Adrenal gland (tissue), 19 donors: ENCODE measurements around the gene TRMT2A. TPM values are rescaled to one million over a fixed set of nuclear protein-coding genes. Genes with fewer than 3 reads are reported as not detected.

Experiments
- DNase-seq, 7 donors: peaks; one replicate each; pipeline ENCODE4 v3.0.0-alpha.2; 2019 to 2020
- H3K27ac ChIP-seq, 5 donors: fragments of 200-600 bp; sonication (generic) in 4 of 5; 1 replicate in 3 of 5; 2 replicates in 2 of 5; pipeline versions ENCODE4 v1.5.1 to v1.8.0; 2016 to 2020; ENCODE audit warnings: mild to moderate bottlenecking in 1 of 5
- H3K27me3 ChIP-seq: fragments of 200-600 bp; 2 replicates; pipeline ENCODE4 v1.8.0; 2021
- H3K36me3 ChIP-seq, 2 donors: fragments of 200-600 bp; replicated peaks in 1 of 2; 1 replicate in 1 of 2; 2 replicates in 1 of 2; pipeline versions ENCODE4 v1.5.1 to v1.8.0; 2018 to 2022
- H3K4me1 ChIP-seq, 2 donors: fragments of 200-600 bp; replicated peaks in 1 of 2; 1 replicate in 1 of 2; 2 replicates in 1 of 2; pipeline versions ENCODE4 v1.5.1 to v1.8.0; 2018 to 2021
- H3K4me3 ChIP-seq, 4 donors: fragments of 200-600 bp; sonication (generic) in 3 of 4; one replicate each; pipeline ENCODE4 v1.5.1; 2016 to 2018
- H3K9me3 ChIP-seq, 3 donors: fragments of 200-600 bp; sonication (generic) in 1 of 3; replicated peaks in 1 of 3; 1 replicate in 2 of 3; 2 replicates in 1 of 3; pipeline versions ENCODE4 v1.5.1 to v1.8.0; 2016 to 2021
- POLR2A ChIP-seq, 2 donors: fragments of 450-650 bp; IDR thresholded peaks; one replicate each; pipeline ENCODE4 v1.6.1; 2017; ENCODE audit warnings: antibody characterized with exemption in 2 of 2, mild to moderate bottlenecking in 2 of 2, moderate library complexity in 1 of 2
- WGBS, 4 donors: extraction: QIAGEN DNeasy Blood & Tissue Kit in 2 of 4; methylation state at CpG; one replicate each; pipeline versions ENCODE4 v1.1.5 to v1.1.7; 2013 to 2017; 5-methylcytosine and 5-hydroxymethylcytosine counted together
- intact Hi-C, 2 donors: fragments of 100-400 bp; cut with DNase I; formaldehyde crosslinking; loops; one replicate each; pipeline versions ENCODE4 v1.14.1 to v1.15.0; 2022 to 2023
- long read RNA-seq, 10 donors: library from polyadenylated mRNA in 3 of 10; unstranded in 2 of 10; stranded (forward) in 1 of 10; transcript quantifications; one replicate each; pipeline ENCODE4 v2.0.0 and lab custom pipeline, GENCODE V29; 2021 to 2026
- polyA plus RNA-seq, 3 donors: library from polyadenylated mRNA; stranded (reverse); fragments of 200-250 nt in 2 of 3; fragments of 350-450 nt in 1 of 3; fragmentation: Illumina TruSeq in 1 of 3; extraction: RNeasy Lipid Tissue Mini Kit (QIAGEN cat#74804) in 1 of 3; gene quantifications; one replicate each; pipeline ENCODE4 v1.2.3, GENCODE V29; 2013 to 2014
- total RNA-seq, 9 donors: library from RNA; depleted of rRNA in 4 of 9; stranded (reverse); fragments of >200 nt in 4 of 9; fragments of 120-200 nt in 1 of 9; fragmentation: NEBNext Ultra II Directional in 1 of 9; extraction: Animal tissue kit (Norgen Biotek cat#: 25700) in 1 of 9; gene quantifications; one replicate each; pipeline versions ENCODE4 v1.1.0 to v1.2.4, GENCODE V29; 2013 to 2023
- TF ChIP-seq, protein P1 (sequence below), 6 experiments: fragments of 450-650 bp in 4 of 6; fragments of 200-600 bp in 2 of 6; sonication (generic) in 1 of 6; IDR thresholded peaks; 1 replicate in 5 of 6; 2 replicates in 1 of 6; pipeline versions ENCODE4 v1.5.1 to v1.8.0; 2016 to 2021; ENCODE audit warnings: antibody characterized with exemption in 6 of 6, mild to moderate bottlenecking in 2 of 6, moderate library complexity in 1 of 6
- donor health status: healthy with polysubstance abuse.
- donor health status: Bipolar disorder and iron deficiency.
- donor health status: DM: yes; HTN: yes; CAD: no.
- donor health status: DM: no; HTN: no; CAD: no.
- donor health status: DM: no; HTN: no; CAD: no.
- donor health status: DM: yes; HTN: yes; CAD: no.

Gene TRMT2A, protein sequence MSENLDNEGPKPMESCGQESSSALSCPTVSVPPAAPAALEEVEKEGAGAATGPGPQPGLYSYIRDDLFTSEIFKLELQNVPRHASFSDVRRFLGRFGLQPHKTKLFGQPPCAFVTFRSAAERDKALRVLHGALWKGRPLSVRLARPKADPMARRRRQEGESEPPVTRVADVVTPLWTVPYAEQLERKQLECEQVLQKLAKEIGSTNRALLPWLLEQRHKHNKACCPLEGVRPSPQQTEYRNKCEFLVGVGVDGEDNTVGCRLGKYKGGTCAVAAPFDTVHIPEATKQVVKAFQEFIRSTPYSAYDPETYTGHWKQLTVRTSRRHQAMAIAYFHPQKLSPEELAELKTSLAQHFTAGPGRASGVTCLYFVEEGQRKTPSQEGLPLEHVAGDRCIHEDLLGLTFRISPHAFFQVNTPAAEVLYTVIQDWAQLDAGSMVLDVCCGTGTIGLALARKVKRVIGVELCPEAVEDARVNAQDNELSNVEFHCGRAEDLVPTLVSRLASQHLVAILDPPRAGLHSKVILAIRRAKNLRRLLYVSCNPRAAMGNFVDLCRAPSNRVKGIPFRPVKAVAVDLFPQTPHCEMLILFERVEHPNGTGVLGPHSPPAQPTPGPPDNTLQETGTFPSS
- 10 to 100 TPM; 43.5 to 90.3 (median 66.2) TPM for total RNA-seq
- 100 to 1,000 TPM in 2 of 3 donors, 10 to 100 TPM in 1; 22.4 to 283 (median 168) TPM for polyA plus RNA-seq
- long read RNA-seq, donor 1, partial matches to known transcripts, result 5 of 10 reads
- long read RNA-seq, donor 1, other reads (novel, unspliced or antisense), result 0 of 10 reads
- long read RNA-seq, donor 2, partial matches to known transcripts, result 0 of 6 reads
- long read RNA-seq, donor 2, other reads (novel, unspliced or antisense), result 0 of 6 reads
- long read RNA-seq, donor 3, partial matches to known transcripts, result 0 of 3 reads
- long read RNA-seq, donor 3, other reads (novel, unspliced or antisense), result 0 of 3 reads
- long read RNA-seq, donor 4, transcript TRMT2A-201 (12 exons, 2,964 nt), result major isoform, 8 of 16 reads
- long read RNA-seq, donor 4, partial matches to known transcripts, result 0 of 16 reads
- long read RNA-seq, donor 4, other reads (novel, unspliced or antisense), result 7 of 16 reads
- long read RNA-seq, donor 5, transcript TRMT2A-201 (12 exons, 2,964 nt), result major isoform, 64 of 149 reads
- long read RNA-seq, donor 5, transcript TRMT2A-202 (13 exons, 2,928 nt), result minor isoform, 20 of 149 reads
- long read RNA-seq, donor 5, partial matches to known transcripts, result 8 of 149 reads
- long read RNA-seq, donor 5, other reads (novel, unspliced or antisense), result 53 of 149 reads
- long read RNA-seq, donor 6, transcript TRMT2A-201 (12 exons, 2,964 nt), result major isoform, 9 of 22 reads
- long read RNA-seq, donor 6, partial matches to known transcripts, result 3 of 22 reads
- long read RNA-seq, donor 6, other reads (novel, unspliced or antisense), result 7 of 22 reads
- long read RNA-seq, donor 7, partial matches to known transcripts, result 0 of 6 reads
- long read RNA-seq, donor 7, other reads (novel, unspliced or antisense), result 0 of 6 reads
- long read RNA-seq, donor 8, transcript TRMT2A-201 (12 exons, 2,964 nt), result major isoform, 8 of 16 reads
- long read RNA-seq, donor 8, partial matches to known transcripts, result 5 of 16 reads
- long read RNA-seq, donor 8, other reads (novel, unspliced or antisense), result 0 of 16 reads
- long read RNA-seq, donor 9, partial matches to known transcripts, result 160 of 203 reads
- long read RNA-seq, donor 9, other reads (novel, unspliced or antisense), result 40 of 203 reads
- long read RNA-seq, donor 10, partial matches to known transcripts, result 126 of 204 reads
- long read RNA-seq, donor 10, other reads (novel, unspliced or antisense), result 73 of 204 reads

DNA sequence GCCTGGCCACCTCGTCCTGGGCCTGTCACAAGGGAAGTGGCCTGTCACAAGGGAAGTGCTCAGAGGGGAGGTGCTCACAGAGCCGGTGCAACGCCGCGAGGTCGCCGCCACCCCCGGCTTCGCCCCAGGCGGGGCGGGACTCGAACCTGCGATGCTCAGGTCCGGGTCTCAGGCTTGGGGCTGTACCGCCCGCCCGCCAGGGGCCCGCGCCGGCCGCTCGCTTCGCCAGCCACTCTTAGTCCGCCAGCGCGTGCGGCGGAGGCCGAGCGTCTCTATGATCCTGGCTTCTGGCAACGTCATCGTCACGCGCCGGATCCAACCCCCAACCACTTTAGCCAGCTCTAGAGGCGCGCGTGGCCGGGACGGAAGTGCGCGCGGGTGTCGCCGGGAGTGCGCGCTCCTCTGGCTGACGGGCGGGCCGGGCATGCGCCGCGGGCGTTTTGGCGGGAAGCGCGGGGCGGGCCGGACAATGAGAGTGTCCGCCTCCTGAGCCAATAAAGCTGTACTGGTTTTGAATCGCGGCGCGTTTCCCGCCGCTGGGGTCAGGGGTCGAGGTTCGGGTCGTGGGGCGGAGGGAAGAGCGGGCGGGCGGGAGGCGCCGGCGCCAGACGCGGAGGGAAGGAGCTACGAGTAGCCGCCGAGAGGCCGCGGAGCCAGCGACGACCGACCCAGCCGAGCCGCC is at the start of gene TRMT2A:
Gene TRMT2A (minus strand): TSS at position 276 of the 682 bp plus-strand sequence. CDS start 320 bp downstream, outside the sequence.
- Histone ChIP-seq H3K4me1 (peaks cover 19 to 34% of the 10 kb centered on the region in 2 donors), H3K9me3 (no peaks in the 10 kb centered on the region), H3K36me3 (peaks cover 0 to 57% of the 10 kb centered on the region in 2 donors), H3K27ac (peak within 1 kb of the TSS; percentile 31 to 96 (median 90)), H3K27me3 (no peaks in the 10 kb centered on the region), H3K4me3 (peak within 1 kb of the TSS; percentile 38 to 90 (median 90))
- TF ChIP-seq, protein P1, sequence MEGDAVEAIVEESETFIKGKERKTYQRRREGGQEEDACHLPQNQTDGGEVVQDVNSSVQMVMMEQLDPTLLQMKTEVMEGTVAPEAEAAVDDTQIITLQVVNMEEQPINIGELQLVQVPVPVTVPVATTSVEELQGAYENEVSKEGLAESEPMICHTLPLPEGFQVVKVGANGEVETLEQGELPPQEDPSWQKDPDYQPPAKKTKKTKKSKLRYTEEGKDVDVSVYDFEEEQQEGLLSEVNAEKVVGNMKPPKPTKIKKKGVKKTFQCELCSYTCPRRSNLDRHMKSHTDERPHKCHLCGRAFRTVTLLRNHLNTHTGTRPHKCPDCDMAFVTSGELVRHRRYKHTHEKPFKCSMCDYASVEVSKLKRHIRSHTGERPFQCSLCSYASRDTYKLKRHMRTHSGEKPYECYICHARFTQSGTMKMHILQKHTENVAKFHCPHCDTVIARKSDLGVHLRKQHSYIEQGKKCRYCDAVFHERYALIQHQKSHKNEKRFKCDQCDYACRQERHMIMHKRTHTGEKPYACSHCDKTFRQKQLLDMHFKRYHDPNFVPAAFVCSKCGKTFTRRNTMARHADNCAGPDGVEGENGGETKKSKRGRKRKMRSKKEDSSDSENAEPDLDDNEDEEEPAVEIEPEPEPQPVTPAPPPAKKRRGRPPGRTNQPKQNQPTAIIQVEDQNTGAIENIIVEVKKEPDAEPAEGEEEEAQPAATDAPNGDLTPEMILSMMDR (IDR thresholded peaks at IDR 0.05), result peak in 1 of 6 experiments; percentile 28
- peak; percentile 6 to 80 for TF ChIP-seq POLR2A (IDR thresholded peaks at IDR 0.05)
- peak; percentile 98 to 99 (median 98) for DNase-seq
- WGBS, 4 donors, result 0 to 1% (median 0%) methylated on average over 39 to 88 of the region's 88 CpGs; no CpG with 5 or more reads in 1 of the 4 donors
- intact Hi-C loops, result no loop called here

DNA sequence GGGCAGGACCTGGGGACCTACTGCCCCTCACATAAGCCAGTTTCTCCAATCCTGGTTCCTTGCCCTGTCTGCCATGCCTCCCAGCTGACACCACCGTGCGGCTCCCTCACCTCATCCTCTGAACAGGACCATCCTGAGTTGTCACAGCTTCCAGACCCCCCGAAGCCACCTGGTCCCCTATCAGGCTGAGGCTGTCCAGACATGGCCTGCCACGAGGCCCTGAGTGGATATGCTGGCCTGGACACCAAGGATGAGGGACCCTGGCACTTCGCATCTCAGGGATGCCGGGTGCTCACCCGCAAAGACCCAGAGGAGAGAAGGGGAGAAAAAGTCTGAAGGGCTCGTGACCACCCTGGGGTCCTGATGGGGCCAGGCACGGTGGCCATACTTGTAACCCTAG is 49.7 kb upstream of the TRMT2A start:
- Histone ChIP-seq H3K36me3 (no peaks in the 10 kb centered on the region), H3K27ac (no peak overlapping the region), H3K4me1 (no peaks in the 10 kb centered on the region), H3K9me3 (no peaks in the 10 kb centered on the region), H3K4me3 (no peak overlapping the region), H3K27me3 (no peaks in the 10 kb centered on the region)
- intact Hi-C loops, result no loop called here
- TF ChIP-seq, protein P1 (IDR thresholded peaks at IDR 0.05), result no peak
- TF ChIP-seq POLR2A (IDR thresholded peaks at IDR 0.05), result no peak
- DNase-seq, result no peak
- WGBS, 4 donors, result 83 to 89% (median 85%) methylated on average over 8 to 9 of the region's 9 CpGs

- no peak overlapping the region for H3K27ac ChIP-seq
- H3K9me3 ChIP-seq, result no peaks in the 10 kb centered on the region
- no peaks in the 10 kb centered on the region for H3K4me1 ChIP-seq
- H3K36me3 ChIP-seq, result no peaks in the 10 kb centered on the region
- H3K4me3 ChIP-seq, result no peak overlapping the region
- TF ChIP-seq, protein P1 (IDR thresholded peaks at IDR 0.05), result no peak
- TF ChIP-seq POLR2A (IDR thresholded peaks at IDR 0.05), result no peak
- no peak for DNase-seq
- intact Hi-C loops, result no loop called here
- H3K27me3 ChIP-seq, result no peaks in the 10 kb centered on the region
- 75 to 79% (median 78%) methylated on average over 5 to 7 of the region's 7 CpGs for WGBS, 4 donors
Measured at GRCh38 chr22:20165913-20166312, 48.9 kb upstream of the TRMT2A start.
